GM19043 (cell line): ENCODE data around the gene BPIFB2.
"Not testable (repeated sequence)": the region's sequence is repeated elsewhere in the genome, so short reads cannot be mapped to it uniquely, and the experiment has no call there.

Source experiments
- ATAC-seq: cut with Tn5 transposase; IDR thresholded peaks from one replicate; pipeline ENCODE4 v1.9.1; 2021; ENCODE audit warnings: low read depth; ENCODE audit not compliant: unreplicated experiment

Gene BPIFB2

GRCh38 chr20:33007376-33008335 is at the start of gene BPIFB2:
BPIFB2 (plus strand) TSS chr20:33007704; CDS start chr20:33008575, 871 bp downstream.
- no peak for ATAC-seq

GRCh38 chr20:32958574-32958973 is 48.9 kb upstream of the BPIFB2 start:
- ATAC-seq, result no peak

- no peak for ATAC-seq
These were observed 47.9 kb upstream of the BPIFB2 start for GRCh38 chr20:32959351-32960221.

GRCh38 chr20:32960222-32960518 is 47.3 kb upstream of the BPIFB2 start:
- no peak for ATAC-seq

- no peak for ATAC-seq
These were observed 46.4 kb upstream of the BPIFB2 start for GRCh38 chr20:32960849-32961731.

- ATAC-seq, result no peak
These were observed 45.5 kb upstream of the BPIFB2 start for GRCh38 chr20:32962053-32962452.

- not testable (repeated sequence) for ATAC-seq
These were observed 44.9 kb upstream of the BPIFB2 start for GRCh38 chr20:32962646-32963045.

GRCh38 chr20:32963176-32963575 is 44.3 kb upstream of the BPIFB2 start:
- ATAC-seq, result no peak

- ATAC-seq, result no peak
These were observed 42.9 kb upstream of the BPIFB2 start for GRCh38 chr20:32964575-32964974.

- no peak for ATAC-seq
These were observed 42.4 kb upstream of the BPIFB2 start for GRCh38 chr20:32965115-32965514.

GRCh38 chr20:32965581-32966373 is 41.7 kb upstream of the BPIFB2 start:
- no peak for ATAC-seq

GRCh38 chr20:32966382-32966781 is 41.1 kb upstream of the BPIFB2 start:
- no peak for ATAC-seq

- no peak for ATAC-seq
These were observed 40.4 kb upstream of the BPIFB2 start for GRCh38 chr20:32966881-32967781.

GRCh38 chr20:32967961-32968457 is 39.5 kb upstream of the BPIFB2 start:
- no peak for ATAC-seq

GRCh38 chr20:32968478-32969241 is 38.8 kb upstream of the BPIFB2 start:
- ATAC-seq, result no peak

GRCh38 chr20:32969356-32970114 is 38.0 kb upstream of the BPIFB2 start:
- no peak for ATAC-seq
